ENCODE results near the gene SLC26A3.

- TF ChIP-seq ZNF555 (tag by site-specific recombination; conservative IDR thresholded peaks at IDR 0.05), result no peak
- TF ChIP-seq ZSCAN18 (tag by site-specific recombination; IDR thresholded peaks at IDR 0.05), result no peak
- TF ChIP-seq CTCF (tag by site-specific recombination; IDR thresholded peaks at IDR 0.05), result no peak
- no peak for TF ChIP-seq ZSCAN4 (tag by site-specific recombination; IDR thresholded peaks at IDR 0.05)
- no peak for TF ChIP-seq ZNF274 (IDR thresholded peaks at IDR 0.05; ENCODE audit: low read length)
- no peak for TF ChIP-seq ZNF274 (tag by site-specific recombination; IDR thresholded peaks at IDR 0.05; ENCODE audit: borderline replicate concordance)
- no peak for TF ChIP-seq ZNF10 (tag by site-specific recombination; IDR thresholded peaks at IDR 0.05)
Observed at GRCh38 chr7:107778283-107778682, 24.7 kb downstream of the SLC26A3 start.

Measured in HEK293 (cell line).